ENCODE results near the gene P2RX7.

The P2RX7 gene

GRCh38 chr12:121114019-121114639 is 18.5 kb upstream of the P2RX7 start:
- no peak overlapping the region for H3K27ac ChIP-seq
- H3K36me3 ChIP-seq (ENCODE audit: insufficient read depth, low read length) = no peaks in the 10 kb centered on the region
- no peak for DNase-seq (ENCODE audit: low read depth, low spot score)
- TF ChIP-seq EZH2 (IDR thresholded peaks at IDR 0.05) = no peak
- no peak for TF ChIP-seq POLR2AphosphoS5 (IDR thresholded peaks at IDR 0.05; ENCODE audit: borderline replicate concordance, low read depth, low read length)
- TF ChIP-seq FOXP2 (optimal IDR thresholded peaks at IDR 0.05; ENCODE audit: control extremely low read depth, extremely low read length, insufficient read depth) = no peak
- no peaks in the 10 kb centered on the region for H3K9me3 ChIP-seq (ENCODE audit: low read depth, low read length)
- H3K4me3 ChIP-seq = no peak overlapping the region
- no peak overlapping the region for H3K9ac ChIP-seq (ENCODE audit: insufficient read length)

GRCh38 chr12:121114806-121115205 is 17.9 kb upstream of the P2RX7 start:
- H3K27ac ChIP-seq = no peak overlapping the region
- H3K9ac ChIP-seq (ENCODE audit: insufficient read length) = no peak overlapping the region
- no peaks in the 10 kb centered on the region for H3K36me3 ChIP-seq (ENCODE audit: insufficient read depth, low read length)
- H3K4me3 ChIP-seq = no peak overlapping the region
- DNase-seq (ENCODE audit: low read depth, low spot score) = no peak
- TF ChIP-seq POLR2AphosphoS5 (IDR thresholded peaks at IDR 0.05; ENCODE audit: borderline replicate concordance, low read depth, low read length) (no peak), FOXP2 (optimal IDR thresholded peaks at IDR 0.05; ENCODE audit: control extremely low read depth, extremely low read length, insufficient read depth) (no peak), EZH2 (IDR thresholded peaks at IDR 0.05) (no peak)
- H3K9me3 ChIP-seq (ENCODE audit: low read depth, low read length) = no peaks in the 10 kb centered on the region

- Histone ChIP-seq H3K9me3 (ENCODE audit: low read depth, low read length) (no peaks in the 10 kb centered on the region), H3K27ac (no peak overlapping the region), H3K9ac (ENCODE audit: insufficient read length) (no peak overlapping the region), H3K4me3 (no peak overlapping the region), H3K36me3 (ENCODE audit: insufficient read depth, low read length) (no peaks in the 10 kb centered on the region)
- no peak for TF ChIP-seq POLR2AphosphoS5 (IDR thresholded peaks at IDR 0.05; ENCODE audit: borderline replicate concordance, low read depth, low read length)
- TF ChIP-seq FOXP2 (optimal IDR thresholded peaks at IDR 0.05; ENCODE audit: control extremely low read depth, extremely low read length, insufficient read depth) = no peak
- no peak for TF ChIP-seq EZH2 (IDR thresholded peaks at IDR 0.05)
- no peak for DNase-seq (ENCODE audit: low read depth, low spot score)
Measured at GRCh38 chr12:121115530-121115929, 17.1 kb upstream of the P2RX7 start.

- Histone ChIP-seq H3K27ac (no peak overlapping the region), H3K36me3 (ENCODE audit: insufficient read depth, low read length) (no peaks in the 10 kb centered on the region), H3K4me3 (no peak overlapping the region), H3K9me3 (ENCODE audit: low read depth, low read length) (no peaks in the 10 kb centered on the region), H3K9ac (ENCODE audit: insufficient read length) (no peak overlapping the region)
- TF ChIP-seq POLR2AphosphoS5 (IDR thresholded peaks at IDR 0.05; ENCODE audit: borderline replicate concordance, low read depth, low read length) (no peak), EZH2 (IDR thresholded peaks at IDR 0.05) (no peak), FOXP2 (optimal IDR thresholded peaks at IDR 0.05; ENCODE audit: control extremely low read depth, extremely low read length, insufficient read depth) (no peak)
- no peak for DNase-seq (ENCODE audit: low read depth, low spot score)
Measured at GRCh38 chr12:121116318-121117225, 16.1 kb upstream of the P2RX7 start.

- TF ChIP-seq POLR2AphosphoS5 (IDR thresholded peaks at IDR 0.05; ENCODE audit: borderline replicate concordance, low read depth, low read length) (no peak), FOXP2 (optimal IDR thresholded peaks at IDR 0.05; ENCODE audit: control extremely low read depth, extremely low read length, insufficient read depth) (no peak), EZH2 (IDR thresholded peaks at IDR 0.05) (no peak)
- Histone ChIP-seq H3K9me3 (ENCODE audit: low read depth, low read length) (no peaks in the 10 kb centered on the region), H3K36me3 (ENCODE audit: insufficient read depth, low read length) (no peaks in the 10 kb centered on the region), H3K9ac (ENCODE audit: insufficient read length) (no peak overlapping the region), H3K4me3 (no peak overlapping the region), H3K27ac (no peak overlapping the region)
- no peak for DNase-seq (ENCODE audit: low read depth, low spot score)
Measured at GRCh38 chr12:121117226-121117777, 15.4 kb upstream of the P2RX7 start.

- no peak for DNase-seq (ENCODE audit: low read depth, low spot score)
- TF ChIP-seq FOXP2 (optimal IDR thresholded peaks at IDR 0.05; ENCODE audit: control extremely low read depth, extremely low read length, insufficient read depth) = no peak
- no peak for TF ChIP-seq POLR2AphosphoS5 (IDR thresholded peaks at IDR 0.05; ENCODE audit: borderline replicate concordance, low read depth, low read length)
- no peak for TF ChIP-seq EZH2 (IDR thresholded peaks at IDR 0.05)
- Histone ChIP-seq H3K9ac (ENCODE audit: insufficient read length) (no peak overlapping the region), H3K9me3 (ENCODE audit: low read depth, low read length) (no peaks in the 10 kb centered on the region), H3K36me3 (ENCODE audit: insufficient read depth, low read length) (no peaks in the 10 kb centered on the region), H3K4me3 (no peak overlapping the region), H3K27ac (no peak overlapping the region; the same call in 1 of the 2 replicates)
Measured at GRCh38 chr12:121120323-121120722, 12.4 kb upstream of the P2RX7 start.

- Histone ChIP-seq H3K36me3 (ENCODE audit: insufficient read depth, low read length) (no peaks in the 10 kb centered on the region), H3K4me3 (no peak overlapping the region), H3K27ac (no peak overlapping the region; the same call in 1 of the 2 replicates), H3K9ac (ENCODE audit: insufficient read length) (no peak overlapping the region), H3K9me3 (ENCODE audit: low read depth, low read length) (no peaks in the 10 kb centered on the region)
- TF ChIP-seq FOXP2 (optimal IDR thresholded peaks at IDR 0.05; ENCODE audit: control extremely low read depth, extremely low read length, insufficient read depth) = no peak
- no peak for TF ChIP-seq POLR2AphosphoS5 (IDR thresholded peaks at IDR 0.05; ENCODE audit: borderline replicate concordance, low read depth, low read length)
- TF ChIP-seq EZH2 (IDR thresholded peaks at IDR 0.05) = no peak
- DNase-seq (ENCODE audit: low read depth, low spot score) = no peak
Measured at GRCh38 chr12:121120989-121121755, 11.5 kb upstream of the P2RX7 start.

- no peak overlapping the region for H3K27ac ChIP-seq
- no peaks in the 10 kb centered on the region for H3K9me3 ChIP-seq (ENCODE audit: low read depth, low read length)
- no peak overlapping the region for H3K9ac ChIP-seq (ENCODE audit: insufficient read length)
- H3K36me3 ChIP-seq (ENCODE audit: insufficient read depth, low read length) = no peaks in the 10 kb centered on the region
- no peak for DNase-seq (ENCODE audit: low read depth, low spot score)
- TF ChIP-seq POLR2AphosphoS5 (IDR thresholded peaks at IDR 0.05; ENCODE audit: borderline replicate concordance, low read depth, low read length) = no peak
- no peak for TF ChIP-seq EZH2 (IDR thresholded peaks at IDR 0.05)
- H3K4me3 ChIP-seq = no peak overlapping the region
Measured at GRCh38 chr12:121121805-121122204, 10.9 kb upstream of the P2RX7 start.
